ENCODE results near the gene NOL9. TPM values are rescaled to one million over a fixed set of nuclear protein-coding genes. Genes with fewer than 3 reads are reported as not detected.

Gene NOL9
- total and polyA plus RNA-seq, 2 donors (not counting 3 experiments of a cell fraction or from before 2014, with no cell fraction given) = 14.1 to 42.9 TPM

DNA sequence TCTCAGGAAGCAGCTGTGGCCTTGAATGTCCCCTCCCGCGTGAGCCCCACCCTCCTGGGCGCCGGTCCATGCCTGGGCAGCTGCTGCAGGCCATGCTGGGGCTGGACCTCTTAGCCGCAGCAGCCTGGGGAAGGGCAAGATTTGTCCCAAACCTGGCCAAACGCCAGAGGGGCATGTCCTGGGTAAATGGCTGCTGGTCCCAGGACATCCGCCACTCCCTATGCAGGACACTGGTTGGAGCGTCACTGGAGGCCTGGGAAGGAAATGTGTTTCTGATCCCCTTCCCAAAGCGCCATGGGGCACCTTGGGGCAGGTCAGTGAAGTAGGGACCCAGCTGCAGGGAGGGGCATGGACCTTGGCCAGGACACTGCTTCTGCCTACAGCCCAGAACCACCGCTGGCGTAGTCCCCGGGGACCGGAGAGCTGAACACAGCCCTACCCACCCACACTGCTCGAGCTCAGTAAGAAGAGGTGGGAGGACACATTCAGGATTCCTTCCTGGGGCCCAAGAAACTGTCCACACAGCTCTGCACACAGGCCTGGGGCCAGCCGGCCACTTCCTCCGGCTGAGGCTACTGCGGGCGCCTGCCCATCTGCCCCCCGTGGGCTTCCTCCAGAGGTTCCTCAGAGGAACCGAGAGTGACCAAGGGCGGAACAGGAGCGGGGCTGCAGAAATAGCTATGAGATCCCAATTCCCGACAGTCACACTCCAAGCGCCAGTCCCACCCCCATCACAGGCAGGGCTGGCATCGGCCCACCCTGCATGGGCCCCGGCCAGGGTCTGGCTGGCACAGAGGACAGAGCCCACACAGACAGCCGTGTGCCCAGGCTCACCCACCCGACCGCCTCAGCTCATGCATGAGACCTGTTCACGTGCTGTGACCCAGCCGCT lies 52.1 kb downstream of the NOL9 start:
- H2AFZ ChIP-seq (ENCODE audit: low read depth, low read length) = no peak overlapping the region
- H3K4me2 ChIP-seq (ENCODE audit: insufficient read depth, low read length) = no peak overlapping the region
- FAIRE-seq (peak; percentile 37), DNase-seq (ENCODE audit: low read depth, low spot score) (peak; percentile 45)
- no peaks in the 10 kb centered on the region for H3K36me3 ChIP-seq (ENCODE audit: control insufficient read depth in 2 of 2, extremely low read depth in 1 of 2, insufficient read depth in 2 of 2, low read length in 2 of 2)
- H3K9me3 ChIP-seq (replicated peaks; ENCODE audit: control insufficient read depth, insufficient read depth, low read length) = no peaks in the 10 kb centered on the region
- intact Hi-C loops (cut with micrococcal nuclease) (no loop called here), dilution Hi-C loops (cut with MboI; ENCODE audit: extremely low pct_ligation_motif_present, low sequenced_read_pairs) (no loop called here)
- H3K79me2 ChIP-seq (ENCODE audit: control insufficient read depth, insufficient read depth, low read length) = no peaks in the 10 kb centered on the region
- no peak overlapping the region for H3K27ac ChIP-seq (ENCODE audit: insufficient read depth, low read depth, low read length)
- no peaks in the 10 kb centered on the region for H3K27me3 ChIP-seq (ENCODE audit: control insufficient read depth in 2 of 2, insufficient read depth in 2 of 2, low read length in 2 of 2)
- no peaks in the 10 kb centered on the region for H3K9me1 ChIP-seq (replicated peaks; ENCODE audit: control insufficient read depth, extremely low read depth, insufficient read depth, low read length)
- TF ChIP-seq POLR2A (IDR thresholded peaks at IDR 0.05; ENCODE audit: low read depth, low read length) (no peak), JUN (IDR thresholded peaks at IDR 0.05; ENCODE audit: borderline replicate concordance, insufficient read depth, insufficient read length, low read depth) (no peak), POLR2AphosphoS5 (IDR thresholded peaks at IDR 0.05; ENCODE audit: insufficient read depth, low read depth, low read length) (no peak), MYC (IDR thresholded peaks at IDR 0.05; ENCODE audit: low read depth, low read length) (no peak), CTCF (IDR thresholded peaks at IDR 0.05; ENCODE audit: extremely low read depth in 1 of 2, insufficient read depth in 1 of 2, low read depth in 1 of 2, low read length in 2 of 2) (no peak), FOS (IDR thresholded peaks at IDR 0.05; ENCODE audit: borderline replicate concordance, insufficient read depth, low read length) (no peak), GATA2 (IDR thresholded peaks at IDR 0.05; ENCODE audit: insufficient read depth, insufficient read length, low read depth, low read length) (no peak), EZH2 (IDR thresholded peaks at IDR 0.05; ENCODE audit: borderline replicate concordance, low read depth, low read length, severe bottlenecking) (no peak)
- TF ChIP-seq, protein P1, sequence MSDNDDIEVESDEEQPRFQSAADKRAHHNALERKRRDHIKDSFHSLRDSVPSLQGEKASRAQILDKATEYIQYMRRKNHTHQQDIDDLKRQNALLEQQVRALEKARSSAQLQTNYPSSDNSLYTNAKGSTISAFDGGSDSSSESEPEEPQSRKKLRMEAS (IDR thresholded peaks at IDR 0.05; ENCODE audit: insufficient read depth, insufficient read length) = no peak
- no peak overlapping the region for H3K9ac ChIP-seq (replicated peaks; ENCODE audit: extremely low read depth, insufficient read depth, low read length)
- H4K20me1 ChIP-seq (replicated peaks; ENCODE audit: control insufficient read depth, extremely low read depth, insufficient read depth, low read length) = no peaks in the 10 kb centered on the region
- H3K4me3 ChIP-seq (replicated peaks in 1 of 3; ENCODE audit: insufficient read depth in 1 of 3, low read depth in 1 of 3, low read length in 3 of 3) = no peak overlapping the region
- CTCF ChIA-PET = interaction anchor here (0.9 to 5.6 kb wide), 5 partner anchors 12 to 255 kb away, joined by 3 to 36 read pairs (median 3); partner anchors contain the start of gene PLEKHG5
- POLR2A ChIA-PET = no interaction called here
- H3K4me1 ChIP-seq (ENCODE audit: control insufficient read depth, extremely low read depth, insufficient read depth, low read length) = peaks cover 3% of the 10 kb centered on the region
- BruUV-seq (replicated peaks) = no TSS peak

Measured in endothelial cell of umbilical vein (primary cell).